ENCODE data around the gene DCP2. TPM values are rescaled to one million over a fixed set of nuclear protein-coding genes. Genes with fewer than 3 reads are reported as not detected.

The DCP2 gene
- total RNA-seq, 2 donors from 2014 or later = 12.9 to 38.4 TPM

GRCh38 chr5:112948458-112948857 is 28.1 kb upstream of the DCP2 start:
- no peaks in the 10 kb centered on the region for H3K9me3 ChIP-seq
- DNase-seq (ENCODE audit: low spot score) (no peak), ATAC-seq (ENCODE audit: insufficient number of reproducible peaks, low FRiP score, low read depth) (no peak)
- H3K36me3 ChIP-seq = no peaks in the 10 kb centered on the region
- no peaks in the 10 kb centered on the region for H3K4me1 ChIP-seq (ENCODE audit: control insufficient read depth in 1 of 2, low read depth in 2 of 2)
- TF ChIP-seq, protein P1, sequence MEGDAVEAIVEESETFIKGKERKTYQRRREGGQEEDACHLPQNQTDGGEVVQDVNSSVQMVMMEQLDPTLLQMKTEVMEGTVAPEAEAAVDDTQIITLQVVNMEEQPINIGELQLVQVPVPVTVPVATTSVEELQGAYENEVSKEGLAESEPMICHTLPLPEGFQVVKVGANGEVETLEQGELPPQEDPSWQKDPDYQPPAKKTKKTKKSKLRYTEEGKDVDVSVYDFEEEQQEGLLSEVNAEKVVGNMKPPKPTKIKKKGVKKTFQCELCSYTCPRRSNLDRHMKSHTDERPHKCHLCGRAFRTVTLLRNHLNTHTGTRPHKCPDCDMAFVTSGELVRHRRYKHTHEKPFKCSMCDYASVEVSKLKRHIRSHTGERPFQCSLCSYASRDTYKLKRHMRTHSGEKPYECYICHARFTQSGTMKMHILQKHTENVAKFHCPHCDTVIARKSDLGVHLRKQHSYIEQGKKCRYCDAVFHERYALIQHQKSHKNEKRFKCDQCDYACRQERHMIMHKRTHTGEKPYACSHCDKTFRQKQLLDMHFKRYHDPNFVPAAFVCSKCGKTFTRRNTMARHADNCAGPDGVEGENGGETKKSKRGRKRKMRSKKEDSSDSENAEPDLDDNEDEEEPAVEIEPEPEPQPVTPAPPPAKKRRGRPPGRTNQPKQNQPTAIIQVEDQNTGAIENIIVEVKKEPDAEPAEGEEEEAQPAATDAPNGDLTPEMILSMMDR (IDR thresholded peaks at IDR 0.05) = no peak
- no peak overlapping the region for H3K27ac ChIP-seq
- H3K27me3 ChIP-seq (replicated peaks; ENCODE audit: insufficient read depth) = no peaks in the 10 kb centered on the region
- H3K4me3 ChIP-seq = no peak overlapping the region

DNA sequence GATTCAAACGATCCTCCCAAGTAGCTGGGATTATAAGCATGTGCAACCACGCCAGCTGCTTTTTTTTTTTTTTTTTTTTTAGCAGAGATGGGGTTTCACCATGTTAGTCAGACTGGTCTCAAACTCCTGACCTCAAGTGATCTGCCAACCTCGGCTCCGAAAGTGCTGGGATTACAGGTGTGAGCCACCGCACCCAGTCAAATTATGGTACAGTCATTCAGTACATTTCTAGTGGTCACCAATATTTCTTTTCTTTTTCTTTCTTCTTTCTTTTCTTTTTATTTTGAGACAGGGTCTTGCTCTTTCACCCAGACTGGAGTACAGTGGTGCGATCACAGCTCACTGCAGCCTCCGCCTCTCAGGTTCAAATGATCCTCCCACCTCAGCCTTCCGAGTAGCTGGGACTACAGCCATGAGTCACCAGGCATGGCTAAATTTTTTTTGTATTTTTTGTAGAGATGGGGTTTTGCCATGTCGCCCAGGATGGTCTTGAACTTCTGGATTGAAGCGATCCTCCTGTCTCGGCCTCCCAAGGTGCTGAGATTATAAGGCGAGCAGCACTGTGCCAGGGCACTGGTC is 25.4 kb upstream of the DCP2 start:
- no peak for DNase-seq (ENCODE audit: low spot score)
- no peak for ATAC-seq (ENCODE audit: insufficient number of reproducible peaks, low FRiP score, low read depth)
- H3K27me3 ChIP-seq (replicated peaks; ENCODE audit: insufficient read depth) = no peaks in the 10 kb centered on the region
- H3K9me3 ChIP-seq = no peaks in the 10 kb centered on the region
- H3K4me1 ChIP-seq (ENCODE audit: control insufficient read depth in 1 of 2, low read depth in 2 of 2) = no peaks in the 10 kb centered on the region
- no peak overlapping the region for H3K27ac ChIP-seq
- TF ChIP-seq, protein P1 (IDR thresholded peaks at IDR 0.05) = no peak
- H3K36me3 ChIP-seq = no peaks in the 10 kb centered on the region
- H3K4me3 ChIP-seq = no peak overlapping the region

- Histone ChIP-seq H3K9me3 (no peaks in the 10 kb centered on the region), H3K4me1 (ENCODE audit: control insufficient read depth in 1 of 2, low read depth in 2 of 2) (peaks cover 17 to 38% of the 10 kb centered on the region in 2 donors), H3K27ac (no peak overlapping the region), H3K36me3 (no peaks in the 10 kb centered on the region), H3K4me3 (no peak overlapping the region), H3K27me3 (replicated peaks; ENCODE audit: insufficient read depth) (no peaks in the 10 kb centered on the region)
- no peak for ATAC-seq (ENCODE audit: insufficient number of reproducible peaks, low FRiP score, low read depth)
- no peak for DNase-seq (ENCODE audit: low spot score)
- TF ChIP-seq, protein P1 (IDR thresholded peaks at IDR 0.05) = no peak
Observed at GRCh38 chr5:112956606-112957005, 20.0 kb upstream of the DCP2 start.

DNA sequence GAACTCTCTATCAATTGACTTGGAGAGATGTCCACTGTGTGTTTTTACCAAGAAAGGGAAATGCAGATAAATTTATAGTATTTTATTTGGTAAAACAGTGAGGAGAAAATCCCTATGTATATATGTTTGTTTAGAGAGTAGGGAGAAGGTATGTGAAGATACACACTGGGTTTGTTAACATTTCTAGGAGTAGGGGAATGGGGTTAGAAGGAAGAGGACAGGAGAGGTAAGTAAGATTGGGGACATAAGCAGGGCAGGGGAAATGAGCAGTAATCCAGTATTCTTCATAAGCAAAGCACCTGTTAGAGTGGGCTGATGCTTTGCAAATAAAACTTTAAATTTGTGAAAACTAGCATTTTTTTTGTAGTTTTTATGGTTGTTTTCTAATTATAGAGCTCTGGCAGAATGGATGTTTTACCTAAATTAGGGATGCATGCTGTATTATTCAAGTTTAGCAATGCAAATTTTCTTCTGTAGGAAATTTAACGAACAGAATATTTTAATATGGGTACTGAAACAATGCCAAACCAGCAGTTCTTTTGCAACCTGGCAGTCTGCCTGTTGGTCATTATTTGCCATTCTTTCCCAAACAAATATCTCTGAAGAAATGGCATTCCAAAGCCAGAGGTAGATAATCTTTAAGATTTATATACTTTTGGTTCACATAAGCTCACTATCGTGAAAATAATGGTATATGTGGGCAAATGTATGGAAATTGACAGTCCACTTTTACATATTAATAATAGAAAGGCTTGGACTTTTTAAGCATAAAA is 19.4 kb upstream of the DCP2 start:
- H3K27ac ChIP-seq = no peak overlapping the region
- H3K36me3 ChIP-seq = no peaks in the 10 kb centered on the region
- no peak overlapping the region for H3K4me3 ChIP-seq
- no peaks in the 10 kb centered on the region for H3K9me3 ChIP-seq
- no peak for DNase-seq (ENCODE audit: low spot score)
- peaks cover 17 to 38% of the 10 kb centered on the region in 2 donors for H3K4me1 ChIP-seq (ENCODE audit: control insufficient read depth in 1 of 2, low read depth in 2 of 2)
- ATAC-seq (ENCODE audit: insufficient number of reproducible peaks, low FRiP score, low read depth) = no peak
- TF ChIP-seq, protein P1 (IDR thresholded peaks at IDR 0.05) = no peak
- no peaks in the 10 kb centered on the region for H3K27me3 ChIP-seq (replicated peaks; ENCODE audit: insufficient read depth)
